Kidney (tissue), 14 donors: ENCODE results near the gene PDE10A. TPM values are rescaled to one million over a fixed set of nuclear protein-coding genes. Genes with fewer than 3 reads are reported as not detected.

Experiments used
- DNase-seq, 5 donors: peaks; one replicate each; pipeline ENCODE4 v3.0.0-alpha.2; 2013 to 2020
- FAIRE-seq: peaks from 2 replicates; lab custom pipeline; 2012; peaks lifted over from hg19 to GRCh38; lab: Jason Lieb, UNC
- H3K27ac ChIP-seq, 2 donors: one replicate each; pipeline ENCODE4 v1.7.0; 2013; ENCODE audit warnings: low read depth in 2 of 2, low read length in 2 of 2, inconsistent platforms in 1 of 2
- H3K27me3 ChIP-seq: one replicate; pipeline ENCODE4 v1.7.1; 2013; ENCODE audit warnings: low read length, inconsistent platforms; ENCODE audit not compliant: control insufficient read depth, insufficient read depth
- H3K36me3 ChIP-seq, 3 donors: one replicate each; pipeline versions ENCODE4 v1.7.0 to v1.7.1; 2013; ENCODE audit warnings: low read length in 3 of 3, control low read depth in 1 of 3, inconsistent platforms in 1 of 3; ENCODE audit not compliant: insufficient read depth in 3 of 3, control insufficient read depth in 2 of 3
- H3K4me1 ChIP-seq, 3 donors: one replicate each; pipeline versions ENCODE4 v1.7.0 to v1.7.1; 2013; ENCODE audit warnings: low read length in 3 of 3, inconsistent platforms in 1 of 3, low read depth in 1 of 3; ENCODE audit not compliant: control insufficient read depth in 2 of 3, insufficient read depth in 2 of 3
- H3K4me3 ChIP-seq, 3 donors: one replicate each; pipeline versions ENCODE4 v1.7.0 to v1.8.1; 2013; ENCODE audit warnings: low read length in 3 of 3, control low read depth in 1 of 3, inconsistent platforms in 1 of 3
- H3K9ac ChIP-seq, 3 donors: one replicate each; pipeline versions ENCODE4 v1.7.0 to v1.7.1; 2013; ENCODE audit warnings: low read length in 3 of 3, control low read depth in 1 of 3, inconsistent platforms in 1 of 3
- H3K9me3 ChIP-seq, 3 donors: one replicate each; pipeline versions ENCODE4 v1.7.0 to v1.7.1; 2013; ENCODE audit warnings: low read length in 3 of 3, control low read depth in 1 of 3, inconsistent platforms in 1 of 3; ENCODE audit not compliant: control insufficient read depth in 2 of 3, insufficient read depth in 1 of 3
- intact Hi-C: fragments of 100-400 bp; cut with DNase I; formaldehyde crosslinking; loops from one replicate; pipeline ENCODE4 v1.11.1; 2022
- polyA plus RNA-seq: library from polyadenylated mRNA; stranded (reverse); fragments of 350-450 nt; fragmentation: Illumina TruSeq; extraction: RNeasy Lipid Tissue Mini Kit (QIAGEN cat#74804); gene quantifications from one replicate; pipeline ENCODE4 v1.2.3, GENCODE V29; 2014; ENCODE audit warnings: low read depth, low replicate concordance; ENCODE audit not compliant: insufficient read depth
- total RNA-seq: library from RNA; stranded (reverse); fragmentation: NEBNext Ultra II Directional; extraction: Animal tissue kit (Norgen Biotek cat#: 25700); gene quantifications from one replicate; pipeline ENCODE4 v1.2.1, GENCODE V29; 2021
- TF ChIP-seq, protein P1 (sequence below): IDR thresholded peaks from 3 replicates; pipeline ENCODE4 v1.5.1; 2012; ENCODE audit warnings: mild to moderate bottlenecking, moderate library complexity, borderline replicate concordance; ENCODE audit not compliant: insufficient read depth; ENCODE audit errors: extremely low read depth
- donor health status: control.
- donor health status: control.
- donor health status: control.
- donor health status: control.
- donor health status: control.
- donor health status: DM: yes; HTN: yes; CAD: no.
- donor health status: Normal renal cell carcinoma (clear cell type).

The PDE10A gene
- total and polyA plus RNA-seq, 2 donors from 2014 or later, result 4.8 to 23.1 TPM

DNA sequence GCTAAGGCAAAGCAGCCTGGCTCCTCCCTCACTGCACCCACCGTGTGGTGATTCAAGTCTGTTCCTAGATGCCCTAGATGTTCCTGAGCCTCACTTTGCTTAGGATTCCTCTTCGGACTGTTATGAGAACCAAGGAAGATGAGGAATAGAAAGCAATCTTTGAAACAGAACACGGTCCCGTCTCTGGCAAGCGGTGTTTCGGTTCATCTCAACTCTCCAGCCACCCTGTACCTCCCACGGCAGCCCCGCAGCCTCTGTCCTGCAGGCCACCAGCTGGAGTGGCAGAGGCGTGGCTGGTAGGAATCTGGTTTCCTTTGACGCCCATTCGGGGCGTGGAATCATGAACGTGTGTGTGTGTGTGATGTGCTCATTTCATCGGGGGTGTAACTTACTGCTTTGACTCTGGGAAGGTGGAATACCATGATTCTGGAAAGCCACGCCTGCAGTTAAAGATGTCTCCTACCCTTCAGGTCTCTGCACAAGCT is 21.3 kb downstream of the PDE10A start:
- H3K9ac ChIP-seq, result no peak overlapping the region
- H3K36me3 ChIP-seq, result no peaks in the 10 kb centered on the region
- intact Hi-C loops, result no loop called here
- FAIRE-seq (no peak), DNase-seq (peak in 3 of 5 donors; percentile 68 to 80 (median 70))
- H3K9me3 ChIP-seq, result no peaks in the 10 kb centered on the region
- no peak overlapping the region for H3K4me3 ChIP-seq
- no peaks in the 10 kb centered on the region for H3K27me3 ChIP-seq
- H3K27ac ChIP-seq, result no peak overlapping the region
- H3K4me1 ChIP-seq, result peaks cover 0 to 6% (median 3%) of the 10 kb centered on the region in 3 donors
- TF ChIP-seq, protein P1, sequence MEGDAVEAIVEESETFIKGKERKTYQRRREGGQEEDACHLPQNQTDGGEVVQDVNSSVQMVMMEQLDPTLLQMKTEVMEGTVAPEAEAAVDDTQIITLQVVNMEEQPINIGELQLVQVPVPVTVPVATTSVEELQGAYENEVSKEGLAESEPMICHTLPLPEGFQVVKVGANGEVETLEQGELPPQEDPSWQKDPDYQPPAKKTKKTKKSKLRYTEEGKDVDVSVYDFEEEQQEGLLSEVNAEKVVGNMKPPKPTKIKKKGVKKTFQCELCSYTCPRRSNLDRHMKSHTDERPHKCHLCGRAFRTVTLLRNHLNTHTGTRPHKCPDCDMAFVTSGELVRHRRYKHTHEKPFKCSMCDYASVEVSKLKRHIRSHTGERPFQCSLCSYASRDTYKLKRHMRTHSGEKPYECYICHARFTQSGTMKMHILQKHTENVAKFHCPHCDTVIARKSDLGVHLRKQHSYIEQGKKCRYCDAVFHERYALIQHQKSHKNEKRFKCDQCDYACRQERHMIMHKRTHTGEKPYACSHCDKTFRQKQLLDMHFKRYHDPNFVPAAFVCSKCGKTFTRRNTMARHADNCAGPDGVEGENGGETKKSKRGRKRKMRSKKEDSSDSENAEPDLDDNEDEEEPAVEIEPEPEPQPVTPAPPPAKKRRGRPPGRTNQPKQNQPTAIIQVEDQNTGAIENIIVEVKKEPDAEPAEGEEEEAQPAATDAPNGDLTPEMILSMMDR, result no peak

DNA sequence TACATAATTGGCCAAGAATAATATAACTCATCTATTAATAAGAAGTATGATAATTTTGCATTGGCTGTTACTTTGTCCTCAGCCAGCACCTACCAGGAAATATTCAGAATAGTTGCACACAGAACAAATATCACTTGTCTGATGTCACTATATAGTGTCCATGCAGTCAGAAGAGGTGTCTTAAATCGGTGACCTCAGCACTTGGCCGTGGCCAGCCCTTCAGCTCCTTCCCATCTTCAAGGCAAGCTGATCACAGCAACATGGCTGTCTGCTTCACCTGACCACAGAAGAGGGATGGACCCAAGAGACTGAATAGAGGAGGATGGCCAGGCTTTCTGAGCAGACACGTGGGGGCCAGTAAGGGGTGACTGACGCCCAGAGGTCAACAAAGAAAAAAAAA is 22.2 kb downstream of the PDE10A start:
- H3K36me3 ChIP-seq, result no peaks in the 10 kb centered on the region
- H3K9me3 ChIP-seq, result no peaks in the 10 kb centered on the region
- H3K4me3 ChIP-seq, result no peak overlapping the region
- no peaks in the 10 kb centered on the region for H3K27me3 ChIP-seq
- intact Hi-C loops, result no loop called here
- TF ChIP-seq, protein P1, result no peak
- DNase-seq, result no peak
- no peak overlapping the region for H3K27ac ChIP-seq
- FAIRE-seq, result no peak
- H3K4me1 ChIP-seq, result peaks cover 0 to 3% (median 3%) of the 10 kb centered on the region in 3 donors
- no peak overlapping the region for H3K9ac ChIP-seq

DNA sequence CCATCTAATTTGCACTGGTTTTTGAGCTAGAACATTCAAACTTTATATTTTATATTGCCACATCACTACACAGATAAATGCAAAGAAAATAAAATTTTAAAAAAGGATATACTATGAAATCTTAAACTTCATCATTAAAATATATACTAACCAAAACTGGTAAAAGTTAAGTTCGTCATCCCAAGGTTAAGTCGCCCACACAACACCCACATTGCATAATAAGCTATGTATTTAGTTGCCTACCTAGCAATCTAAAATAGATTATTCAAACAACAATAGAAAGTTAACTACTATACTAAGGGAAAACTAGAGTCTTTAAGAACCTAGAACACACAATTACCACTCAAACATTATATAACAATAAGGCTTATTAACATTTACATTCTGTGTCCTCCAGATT is 24.5 kb downstream of the PDE10A start:
- intact Hi-C loops, result no loop called here
- Histone ChIP-seq H3K27me3 (no peaks in the 10 kb centered on the region), H3K27ac (no peak overlapping the region), H3K4me1 (peaks cover 0 to 5% (median 3%) of the 10 kb centered on the region in 3 donors), H3K9ac (no peak overlapping the region), H3K36me3 (no peaks in the 10 kb centered on the region), H3K9me3 (no peaks in the 10 kb centered on the region), H3K4me3 (no peak overlapping the region)
- TF ChIP-seq, protein P1, result no peak
- FAIRE-seq, result no peak
- DNase-seq, result no peak

DNA sequence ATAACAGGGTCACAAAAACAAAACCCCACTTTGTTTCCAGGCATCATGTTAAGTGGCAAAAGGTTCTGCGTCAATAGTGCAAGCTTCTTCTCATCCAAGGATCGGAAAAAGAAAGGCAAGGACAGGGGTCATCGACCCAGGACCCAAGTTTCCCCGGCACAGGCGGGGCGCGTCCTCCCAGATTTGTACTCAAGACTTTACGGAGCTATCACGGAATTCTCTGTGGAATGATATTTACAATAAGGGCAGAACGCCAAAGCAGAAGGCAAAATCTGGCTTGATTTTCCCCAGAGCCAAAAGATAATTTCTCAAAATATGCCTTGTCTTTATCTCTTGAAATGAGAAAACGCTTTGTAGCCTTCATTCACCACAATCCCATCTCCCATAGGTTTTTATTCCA is 25.5 kb downstream of the PDE10A start:
- FAIRE-seq, result no peak
- intact Hi-C loops, result no loop called here
- Histone ChIP-seq H3K27ac (no peak overlapping the region), H3K4me3 (no peak overlapping the region), H3K4me1 (peaks cover 0 to 5% (median 3%) of the 10 kb centered on the region in 3 donors), H3K36me3 (no peaks in the 10 kb centered on the region), H3K27me3 (no peaks in the 10 kb centered on the region), H3K9me3 (no peaks in the 10 kb centered on the region), H3K9ac (no peak overlapping the region)
- no peak for DNase-seq
- TF ChIP-seq, protein P1, result no peak
